Measurements from ENCODE around the gene CAMK2A. TPM values are rescaled to one million over a fixed set of nuclear protein-coding genes. Genes with fewer than 3 reads are reported as not detected.

CAMK2A gene
- total RNA-seq, 3 donors from 2014 or later: 0.46 to 3.0 (median 0.93) TPM

DNA sequence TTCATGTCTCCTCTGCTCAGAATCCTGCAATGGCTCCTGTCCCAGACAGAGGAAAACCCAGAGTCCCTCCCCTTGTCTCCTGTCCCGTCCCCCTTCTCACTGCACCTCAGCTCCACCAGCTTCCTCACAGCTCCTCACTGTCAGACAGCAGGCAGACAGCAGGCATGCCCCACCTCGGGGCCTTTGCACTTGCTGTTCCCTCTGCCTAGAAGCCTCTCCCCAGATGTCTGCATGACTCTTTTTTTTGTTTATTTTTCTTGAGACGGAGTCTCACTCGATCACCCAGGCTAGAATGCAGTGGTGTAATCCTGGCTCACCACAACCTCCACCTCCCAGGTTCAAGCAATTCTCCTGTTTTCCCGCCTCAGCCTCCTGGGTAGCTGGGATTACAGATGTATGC, 108.5 kb downstream of the CAMK2A start:
- ATAC-seq (peak; percentile 57), DNase-seq (peak; percentile 74 to 81 (median 80))
- no peak overlapping the region for H3K4me3 ChIP-seq
- TF ChIP-seq, protein P1, sequence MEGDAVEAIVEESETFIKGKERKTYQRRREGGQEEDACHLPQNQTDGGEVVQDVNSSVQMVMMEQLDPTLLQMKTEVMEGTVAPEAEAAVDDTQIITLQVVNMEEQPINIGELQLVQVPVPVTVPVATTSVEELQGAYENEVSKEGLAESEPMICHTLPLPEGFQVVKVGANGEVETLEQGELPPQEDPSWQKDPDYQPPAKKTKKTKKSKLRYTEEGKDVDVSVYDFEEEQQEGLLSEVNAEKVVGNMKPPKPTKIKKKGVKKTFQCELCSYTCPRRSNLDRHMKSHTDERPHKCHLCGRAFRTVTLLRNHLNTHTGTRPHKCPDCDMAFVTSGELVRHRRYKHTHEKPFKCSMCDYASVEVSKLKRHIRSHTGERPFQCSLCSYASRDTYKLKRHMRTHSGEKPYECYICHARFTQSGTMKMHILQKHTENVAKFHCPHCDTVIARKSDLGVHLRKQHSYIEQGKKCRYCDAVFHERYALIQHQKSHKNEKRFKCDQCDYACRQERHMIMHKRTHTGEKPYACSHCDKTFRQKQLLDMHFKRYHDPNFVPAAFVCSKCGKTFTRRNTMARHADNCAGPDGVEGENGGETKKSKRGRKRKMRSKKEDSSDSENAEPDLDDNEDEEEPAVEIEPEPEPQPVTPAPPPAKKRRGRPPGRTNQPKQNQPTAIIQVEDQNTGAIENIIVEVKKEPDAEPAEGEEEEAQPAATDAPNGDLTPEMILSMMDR (IDR thresholded peaks at IDR 0.05): no peak
- H3K4me1 ChIP-seq (ENCODE audit: low read depth): peaks cover 82% of the 10 kb centered on the region
- intact Hi-C loops (cut with DNase I, micrococcal nuclease): no loop called here
- no peaks in the 10 kb centered on the region for H3K9me3 ChIP-seq
- H3K36me3 ChIP-seq (ENCODE audit: low read depth): no peaks in the 10 kb centered on the region

GRCh38 chr5:150180241-150181026, 109.1 kb downstream of the CAMK2A start:
- intact Hi-C loops (cut with DNase I, micrococcal nuclease): no loop called here
- Histone ChIP-seq H3K4me3 (no peak overlapping the region), H3K4me1 (ENCODE audit: low read depth) (peaks cover 82% of the 10 kb centered on the region), H3K9me3 (no peaks in the 10 kb centered on the region), H3K36me3 (ENCODE audit: low read depth) (no peaks in the 10 kb centered on the region)
- peak; percentile 60 for ATAC-seq
- peak; percentile 73 to 80 (median 77) for DNase-seq
- TF ChIP-seq, protein P1 (IDR thresholded peaks at IDR 0.05): no peak

DNA sequence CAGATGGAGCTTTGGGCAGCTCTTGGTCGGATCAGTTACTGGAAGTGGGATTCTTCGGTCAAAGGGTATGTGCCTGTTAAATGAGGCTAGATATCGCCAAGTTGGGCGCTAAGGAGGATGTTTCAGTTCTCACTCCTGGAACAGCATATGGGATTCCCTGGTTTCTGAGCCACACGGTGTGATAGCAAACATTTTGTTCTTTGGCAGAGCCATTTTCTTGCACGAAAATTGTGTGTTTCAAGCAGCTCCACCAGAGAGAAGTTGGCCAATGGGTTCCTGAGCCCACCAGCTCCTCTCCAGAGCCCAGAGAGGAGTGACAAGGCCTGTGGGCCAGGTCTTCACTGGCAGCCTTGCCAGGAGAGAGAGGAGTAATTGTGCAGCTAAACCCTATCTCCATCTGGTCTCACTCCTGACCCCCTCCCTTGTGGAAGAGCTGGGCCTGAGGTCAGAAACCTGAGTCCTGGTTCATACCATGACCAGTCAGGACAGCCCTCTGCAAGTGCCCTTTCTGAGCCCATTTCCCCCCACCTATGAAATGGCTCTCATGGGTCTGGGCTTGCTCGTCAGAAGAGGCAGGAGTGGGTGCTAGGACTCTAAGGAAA, 110.5 kb downstream of the CAMK2A start:
- intact Hi-C loops (cut with DNase I, micrococcal nuclease): no loop called here
- no peaks in the 10 kb centered on the region for H3K9me3 ChIP-seq
- H3K36me3 ChIP-seq (ENCODE audit: low read depth): no peaks in the 10 kb centered on the region
- H3K4me3 ChIP-seq: no peak overlapping the region
- ATAC-seq (no peak), DNase-seq (no peak)
- TF ChIP-seq, protein P1 (IDR thresholded peaks at IDR 0.05): no peak
- H3K4me1 ChIP-seq (ENCODE audit: low read depth): peaks cover 86% of the 10 kb centered on the region

GRCh38 chr5:150178262-150178661, 111.3 kb downstream of the CAMK2A start:
- TF ChIP-seq, protein P1 (IDR thresholded peaks at IDR 0.05): no peak
- Histone ChIP-seq H3K4me3 (no peak overlapping the region), H3K9me3 (no peaks in the 10 kb centered on the region), H3K36me3 (ENCODE audit: low read depth) (no peaks in the 10 kb centered on the region), H3K4me1 (ENCODE audit: low read depth) (peaks cover 86% of the 10 kb centered on the region)
- DNase-seq (peak; percentile 74 to 81 (median 77)), ATAC-seq (peak; percentile 64)
- intact Hi-C loops (cut with DNase I, micrococcal nuclease): no loop called here

DNA sequence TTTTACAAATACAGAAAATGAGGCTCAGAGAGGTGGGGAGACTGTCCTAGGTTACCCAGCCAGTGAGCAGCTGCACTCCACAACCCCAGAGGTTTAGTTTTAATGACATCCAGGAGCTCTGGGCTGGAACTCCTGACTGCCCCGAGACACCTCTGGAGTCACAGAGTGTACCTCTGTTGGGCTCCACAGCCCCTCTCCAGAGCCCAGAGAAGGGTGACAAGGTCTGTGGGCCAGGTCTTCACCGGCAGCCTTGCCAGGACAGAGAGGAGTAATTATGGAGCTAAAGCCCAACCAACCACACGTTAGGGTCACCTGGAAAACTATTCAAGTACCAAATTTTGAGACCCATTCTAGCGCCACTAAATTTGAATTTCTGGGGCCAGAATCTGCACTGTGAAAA, 111.9 kb downstream of the CAMK2A start:
- intact Hi-C loops (cut with DNase I, micrococcal nuclease): no loop called here
- no peak overlapping the region for H3K4me3 ChIP-seq

More for the DNA sequence above, 111.9 kb downstream of the CAMK2A start:
- ATAC-seq: no peak
- H3K36me3 ChIP-seq (ENCODE audit: low read depth): no peaks in the 10 kb centered on the region
- H3K4me1 ChIP-seq (ENCODE audit: low read depth): peaks cover 85% of the 10 kb centered on the region
- no peaks in the 10 kb centered on the region for H3K9me3 ChIP-seq
- no peak for DNase-seq
- TF ChIP-seq, protein P1 (IDR thresholded peaks at IDR 0.05): no peak
